ENCODE data around the gene ETFA.

ETFA gene

GRCh38 chr15:76253691-76254473, 57.4 kb downstream of the ETFA start:
- no peaks in the 10 kb centered on the region for H3K27me3 Mint-ChIP-seq
- no peak overlapping the region for H3K4me3 Mint-ChIP-seq
- no peaks in the 10 kb centered on the region for H3K9me3 Mint-ChIP-seq
- no peaks in the 10 kb centered on the region for H3K4me1 Mint-ChIP-seq
- H3K36me3 Mint-ChIP-seq, result peaks cover 15% of the 10 kb centered on the region
- CTCF ChIA-PET, result interaction anchor here (1.0 to 1.4 kb wide), 2 partner anchors 18 to 36 kb away, joined by 3 read pairs; no protein-coding TSS in a partner anchor
- H3K27ac Mint-ChIP-seq, result no peak overlapping the region
- no peak for DNase-seq

DNA sequence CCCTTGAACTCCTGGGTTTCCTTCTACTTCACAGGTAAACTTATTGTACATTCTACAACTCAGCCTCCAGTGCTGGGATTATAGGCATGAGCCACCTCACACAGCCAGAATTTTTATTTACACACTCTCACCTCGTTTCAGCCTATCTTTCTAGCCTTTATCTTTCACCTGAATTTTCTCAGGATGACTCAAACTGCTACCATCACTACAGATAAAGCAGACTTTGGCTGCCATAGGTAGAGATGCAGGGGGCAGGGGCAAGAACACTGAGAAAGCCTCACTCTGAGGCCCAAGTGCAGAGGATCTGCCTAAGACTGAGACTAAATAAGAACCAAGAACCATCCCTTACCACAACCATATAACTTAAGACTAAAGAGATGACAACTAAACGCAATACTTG, 59.0 kb downstream of the ETFA start:
- CTCF ChIA-PET, result no interaction called here
- Mint-ChIP-seq H3K27ac (no peak overlapping the region), H3K4me3 (no peak overlapping the region), H3K4me1 (no peaks in the 10 kb centered on the region), H3K36me3 (peaks cover 12% of the 10 kb centered on the region), H3K9me3 (no peaks in the 10 kb centered on the region), H3K27me3 (no peaks in the 10 kb centered on the region)
- no peak for DNase-seq

GRCh38 chr15:76251717-76252116, 59.6 kb downstream of the ETFA start:
- no peaks in the 10 kb centered on the region for H3K9me3 Mint-ChIP-seq
- H3K27ac Mint-ChIP-seq, result no peak overlapping the region
- no peaks in the 10 kb centered on the region for H3K27me3 Mint-ChIP-seq
- no peaks in the 10 kb centered on the region for H3K4me1 Mint-ChIP-seq
- DNase-seq, result no peak
- H3K36me3 Mint-ChIP-seq, result peaks cover 9% of the 10 kb centered on the region
- no peak overlapping the region for H3K4me3 Mint-ChIP-seq
- CTCF ChIA-PET, result no interaction called here

DNA sequence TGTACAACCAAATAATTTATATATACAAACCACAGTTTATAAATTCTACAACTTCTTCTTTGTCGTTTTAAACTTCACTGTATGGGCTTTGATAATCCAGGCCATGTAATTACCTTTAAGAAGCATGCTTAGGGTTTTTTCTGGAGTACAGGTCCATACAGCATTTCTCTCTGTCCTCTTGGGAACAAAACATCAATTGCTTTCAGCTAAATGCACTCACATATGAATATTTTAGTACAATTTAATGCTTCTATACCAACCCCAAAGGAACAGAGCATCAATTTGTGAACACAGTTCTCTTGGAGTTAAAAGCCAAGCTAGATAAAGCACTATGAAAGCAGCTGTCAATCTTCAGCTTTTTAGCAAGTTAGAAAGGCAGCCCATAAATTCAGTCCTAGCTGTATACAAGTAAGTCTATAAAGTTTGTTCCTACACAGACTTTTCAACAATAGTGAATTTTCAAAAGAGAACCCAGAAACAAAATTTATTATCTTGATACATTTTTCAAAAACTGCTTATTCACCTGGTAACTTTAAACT, 66.1 kb downstream of the ETFA start:
- CTCF ChIA-PET, result interaction anchor here (0.8 kb wide), 1 partner anchor 88 kb away, joined by 3 read pairs; no protein-coding TSS in a partner anchor

DNA sequence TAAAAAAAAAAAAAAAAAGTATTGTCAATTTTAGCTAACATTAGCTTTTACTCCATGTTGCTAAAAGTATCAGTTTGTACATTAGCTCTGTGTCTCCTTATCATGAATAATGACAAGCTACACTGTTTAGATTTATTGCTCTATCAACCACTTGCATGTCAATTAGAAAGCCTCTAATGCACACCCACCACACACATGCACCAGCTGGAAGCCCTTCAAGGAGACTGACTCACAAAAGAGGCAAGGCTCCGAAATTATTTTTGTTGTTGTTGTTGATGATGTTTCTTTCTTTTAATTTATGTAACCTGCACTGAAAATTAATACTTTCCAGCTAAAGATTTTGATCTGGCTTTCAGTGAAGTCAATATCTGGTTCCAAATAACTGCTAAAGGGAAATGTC, 71.5 kb downstream of the ETFA start:
- CTCF ChIA-PET, result interaction anchor here (0.7 kb wide), 1 partner anchor 77 kb away, joined by 3 read pairs; no protein-coding TSS in a partner anchor
- Mint-ChIP-seq H3K36me3 (peaks cover 4% of the 10 kb centered on the region), H3K4me3 (no peak overlapping the region), H3K27ac (no peak overlapping the region), H3K9me3 (no peaks in the 10 kb centered on the region), H3K27me3 (no peaks in the 10 kb centered on the region), H3K4me1 (no peaks in the 10 kb centered on the region)
- no peak for DNase-seq

More for the DNA sequence above, 66.1 kb downstream of the ETFA start:
- peaks cover 8% of the 10 kb centered on the region for H3K36me3 Mint-ChIP-seq
- H3K4me1 Mint-ChIP-seq, result no peaks in the 10 kb centered on the region
- H3K4me3 Mint-ChIP-seq, result no peak overlapping the region
- DNase-seq, result no peak
- H3K9me3 Mint-ChIP-seq, result no peaks in the 10 kb centered on the region
- H3K27ac Mint-ChIP-seq, result no peak overlapping the region
- H3K27me3 Mint-ChIP-seq, result no peaks in the 10 kb centered on the region

- DNase-seq, result no peak
- Mint-ChIP-seq H3K27ac (no peak overlapping the region), H3K4me3 (no peak overlapping the region), H3K36me3 (no peaks in the 10 kb centered on the region), H3K9me3 (no peaks in the 10 kb centered on the region), H3K27me3 (no peaks in the 10 kb centered on the region), H3K4me1 (no peaks in the 10 kb centered on the region)
- CTCF ChIA-PET, result interaction anchor here (0.8 to 4.3 kb wide), 11 partner anchors 8 to 97 kb away, joined by 3 to 19 read pairs (median 3); no protein-coding TSS in a partner anchor
Observed at GRCh38 chr15:76236350-76236749, 74.9 kb downstream of the ETFA start.

DNA sequence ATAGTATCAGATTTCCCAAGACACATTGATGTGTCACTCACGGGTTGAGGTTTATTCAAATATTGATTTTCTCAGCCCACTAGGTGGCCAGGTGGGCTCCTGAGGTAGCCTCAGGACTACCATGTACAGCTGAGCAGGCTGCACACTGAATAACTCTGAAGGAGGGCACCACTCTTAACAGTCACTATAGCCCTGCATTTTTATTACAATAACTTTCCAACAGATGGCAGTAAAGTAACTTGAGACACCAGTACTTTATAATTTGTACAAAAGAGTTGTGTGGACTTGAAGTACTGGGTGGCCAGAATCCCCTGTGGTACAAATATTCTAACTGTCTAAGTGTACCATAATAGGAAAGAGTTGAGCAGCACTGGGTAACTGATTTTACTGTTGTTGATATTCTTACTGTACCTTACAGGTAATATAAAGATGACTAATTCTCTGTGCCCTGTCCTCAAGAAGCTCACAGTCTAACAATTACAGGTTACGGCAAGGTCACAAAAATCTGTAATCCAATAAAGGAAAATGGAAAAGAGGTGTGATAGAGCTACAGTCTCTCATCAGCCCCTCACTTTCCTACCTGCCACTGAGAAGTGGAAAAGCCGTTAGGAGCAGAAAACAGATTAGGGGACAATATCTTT, 76.0 kb downstream of the ETFA start:
- Mint-ChIP-seq H3K4me3 (no peak overlapping the region), H3K27ac (no peak overlapping the region), H3K36me3 (peaks cover 3% of the 10 kb centered on the region), H3K4me1 (no peaks in the 10 kb centered on the region), H3K27me3 (no peaks in the 10 kb centered on the region), H3K9me3 (no peaks in the 10 kb centered on the region)
- DNase-seq, result no peak
- CTCF ChIA-PET, result interaction anchor here (0.7 to 4.3 kb wide), 13 partner anchors 9 to 604 kb away, joined by 3 to 19 read pairs (median 3); partner anchors contain the start of gene ISL2

- Mint-ChIP-seq H3K27me3 (no peaks in the 10 kb centered on the region), H3K9me3 (no peaks in the 10 kb centered on the region), H3K36me3 (peaks cover 4% of the 10 kb centered on the region), H3K4me1 (no peaks in the 10 kb centered on the region), H3K4me3 (no peak overlapping the region), H3K27ac (no peak overlapping the region)
- CTCF ChIA-PET, result interaction anchor here (1.3 to 4.3 kb wide), 5 partner anchors 51 to 112 kb away, joined by 3 to 19 read pairs (median 10); partner anchors contain the start of gene ISL2
- no peak for DNase-seq
Observed at GRCh38 chr15:76234337-76234889, 76.9 kb downstream of the ETFA start.

DNA sequence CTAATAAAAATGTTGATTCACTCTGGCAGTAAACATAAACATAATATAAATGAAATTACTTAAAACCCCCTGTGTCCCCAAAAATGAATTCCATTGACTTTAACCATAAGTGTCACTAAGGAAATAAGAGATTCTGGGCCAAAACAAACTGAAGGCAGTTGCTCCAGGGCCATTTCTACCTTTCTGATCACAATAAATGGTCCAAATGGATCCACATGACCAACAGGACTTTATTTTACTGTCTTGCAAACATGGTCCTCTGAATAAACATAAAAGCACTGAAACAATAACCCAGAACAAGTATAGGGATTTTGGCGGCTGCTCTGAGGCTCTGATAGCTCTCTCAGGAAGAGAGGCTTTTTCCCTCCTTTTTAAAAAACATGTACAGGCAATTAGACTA, 77.3 kb downstream of the ETFA start:
- H3K9me3 Mint-ChIP-seq, result no peaks in the 10 kb centered on the region
- H3K4me3 Mint-ChIP-seq, result no peak overlapping the region
- no peaks in the 10 kb centered on the region for H3K4me1 Mint-ChIP-seq
- H3K27ac Mint-ChIP-seq, result no peak overlapping the region
- H3K27me3 Mint-ChIP-seq, result no peaks in the 10 kb centered on the region
- DNase-seq, result no peak
- peaks cover 4% of the 10 kb centered on the region for H3K36me3 Mint-ChIP-seq
- CTCF ChIA-PET, result interaction anchor here (1.5 to 4.3 kb wide), 5 partner anchors 43 to 113 kb away, joined by 3 to 19 read pairs (median 10); no protein-coding TSS in a partner anchor

DNA sequence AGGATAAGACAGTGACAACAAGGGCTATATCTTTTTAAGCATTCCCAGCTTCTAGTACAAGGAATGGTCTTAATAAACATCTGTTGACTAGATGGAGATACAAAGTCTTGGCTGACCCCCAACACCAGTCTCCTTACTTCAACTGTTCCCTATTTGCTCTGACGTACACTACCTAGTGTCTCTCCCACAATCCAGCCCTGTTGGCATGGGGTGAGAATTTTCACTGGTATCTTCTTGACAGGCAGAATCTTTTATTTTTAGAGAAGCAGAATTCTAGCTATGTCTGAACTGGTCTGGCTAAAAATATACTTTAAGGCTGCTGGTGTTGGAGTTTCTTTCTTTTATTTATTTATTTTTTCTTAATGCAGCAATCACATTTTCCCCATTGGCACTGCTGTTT, 82.0 kb downstream of the ETFA start:
- DNase-seq, result no peak
- no peaks in the 10 kb centered on the region for H3K27me3 Mint-ChIP-seq
- H3K9me3 Mint-ChIP-seq, result no peaks in the 10 kb centered on the region
- H3K4me3 Mint-ChIP-seq, result no peak overlapping the region
- CTCF ChIA-PET, result no interaction called here
- no peaks in the 10 kb centered on the region for H3K4me1 Mint-ChIP-seq
- H3K27ac Mint-ChIP-seq, result no peak overlapping the region
- peaks cover 10% of the 10 kb centered on the region for H3K36me3 Mint-ChIP-seq

DNA sequence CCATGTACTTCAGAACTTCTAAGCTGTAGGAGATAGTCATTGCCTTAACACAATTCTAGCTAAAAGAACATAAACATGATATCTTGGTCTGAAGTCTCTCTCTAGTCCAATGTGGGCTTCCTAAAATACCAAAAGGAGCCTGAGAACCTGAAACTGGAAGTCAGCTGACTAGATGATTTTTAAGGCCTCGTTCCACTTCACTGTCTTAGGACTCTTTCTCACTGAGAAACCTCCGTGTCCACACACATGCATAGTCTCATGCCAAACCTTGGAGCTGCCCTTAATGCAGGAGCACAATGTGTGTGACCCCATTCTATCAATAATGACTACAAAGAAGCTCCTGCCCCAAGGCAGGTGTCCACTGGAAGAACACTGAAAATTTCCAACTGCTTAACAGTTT, 87.7 kb downstream of the ETFA start:
- H3K9me3 Mint-ChIP-seq, result no peaks in the 10 kb centered on the region
- H3K4me1 Mint-ChIP-seq, result no peaks in the 10 kb centered on the region
- no peak overlapping the region for H3K27ac Mint-ChIP-seq
- DNase-seq, result no peak
- no peak overlapping the region for H3K4me3 Mint-ChIP-seq
- CTCF ChIA-PET, result interaction anchor here (0.7 to 1.8 kb wide), 3 partner anchors 12 to 107 kb away, joined by 3 to 5 read pairs (median 3); no protein-coding TSS in a partner anchor
- H3K27me3 Mint-ChIP-seq, result no peaks in the 10 kb centered on the region
- H3K36me3 Mint-ChIP-seq, result peaks cover 33% of the 10 kb centered on the region

GRCh38 chr15:76222159-76222558, 89.1 kb downstream of the ETFA start:
- Mint-ChIP-seq H3K27me3 (no peaks in the 10 kb centered on the region), H3K4me1 (peaks cover 4% of the 10 kb centered on the region), H3K27ac (no peak overlapping the region), H3K9me3 (no peaks in the 10 kb centered on the region), H3K4me3 (no peak overlapping the region), H3K36me3 (peaks cover 37% of the 10 kb centered on the region)
- CTCF ChIA-PET, result interaction anchor here (0.6 to 1.5 kb wide), 3 partner anchors 42 to 324 kb away, joined by 3 read pairs; no protein-coding TSS in a partner anchor
- DNase-seq, result no peak

GRCh38 chr15:76221085-76221767, 90.0 kb downstream of the ETFA start:
- DNase-seq, result no peak
- no peak overlapping the region for H3K4me3 Mint-ChIP-seq
- no peaks in the 10 kb centered on the region for H3K27me3 Mint-ChIP-seq
- H3K36me3 Mint-ChIP-seq, result peaks cover 39% of the 10 kb centered on the region
- H3K4me1 Mint-ChIP-seq, result peaks cover 6% of the 10 kb centered on the region
- CTCF ChIA-PET, result interaction anchor here (0.9 kb wide), 1 partner anchor 43 kb away, joined by 3 read pairs; no protein-coding TSS in a partner anchor
- H3K27ac Mint-ChIP-seq, result no peak overlapping the region
- H3K9me3 Mint-ChIP-seq, result no peaks in the 10 kb centered on the region

- Mint-ChIP-seq H3K4me3 (no peak overlapping the region), H3K36me3 (peaks cover 31% of the 10 kb centered on the region), H3K4me1 (peaks cover 6% of the 10 kb centered on the region), H3K9me3 (no peaks in the 10 kb centered on the region), H3K27me3 (no peaks in the 10 kb centered on the region), H3K27ac (no peak overlapping the region)
- CTCF ChIA-PET, result interaction anchor here (0.6 to 1.7 kb wide), 2 partner anchors 27 to 1181 kb away, joined by 3 read pairs; no protein-coding TSS in a partner anchor
- no peak for DNase-seq
Observed at GRCh38 chr15:76217882-76218217, 93.4 kb downstream of the ETFA start.
